ENCODE measurements around the gene LMNA. TPM values are rescaled to one million over a fixed set of nuclear protein-coding genes. Genes with fewer than 3 reads are reported as not detected.

The LMNA gene
- total and polyA plus RNA-seq, 10 of the 15 experiments (the other 5 are each of a cell fraction or from before 2014, with no cell fraction given): 0.42 to 334 (median 81.1) TPM

GRCh38 chr1:156126630-156127534, 12.4 kb downstream of the LMNA start (continued):
- no peak for TF ChIP-seq ZNF274 (IDR thresholded peaks at IDR 0.05; ENCODE audit: insufficient read depth, insufficient read length)
- TF ChIP-seq STAT3 (IDR thresholded peaks at IDR 0.05; ENCODE audit: low read depth, low read length): 0 out of 2 replicates have a peak, but pooled peaks have one; percentile 83
- peak; percentile 79 for TF ChIP-seq SP1 (IDR thresholded peaks at IDR 0.05; ENCODE audit: low read depth, low read length)
- TF ChIP-seq MEF2B (IDR thresholded peaks at IDR 0.05; ENCODE audit: partially characterized antibody, poor library complexity, severe bottlenecking): peak; percentile 75
- peak; percentile 92 for TF ChIP-seq SPI1 (IDR thresholded peaks at IDR 0.05; ENCODE audit: borderline replicate concordance, insufficient read depth, low read depth, low read length)
- TF ChIP-seq CEBPB (IDR thresholded peaks at IDR 0.05; ENCODE audit: borderline replicate concordance in 1 of 2, low read depth in 2 of 2, low read length in 2 of 2): no peak
- 0 out of 2 replicates have a peak, but pooled peaks have one; percentile 14 for TF ChIP-seq HDGF (IDR thresholded peaks at IDR 0.05)
- peak; percentile 60; the same call in 1 of the 2 replicates for TF ChIP-seq CREB1 (IDR thresholded peaks at IDR 0.05; ENCODE audit: low read depth)
- TF ChIP-seq STAT1 (conservative IDR thresholded peaks at IDR 0.05): no peak
- no peak for TF ChIP-seq ZNF622 (IDR thresholded peaks at IDR 0.05)
- no peak for TF ChIP-seq PBX3 (IDR thresholded peaks at IDR 0.05; ENCODE audit: insufficient replicate concordance, low read depth, low read length)
- no peak for TF ChIP-seq KLF5 (IDR thresholded peaks at IDR 0.05; ENCODE audit: partially characterized antibody)
- peak; percentile 65; the same call in 1 of the 2 replicates for TF ChIP-seq JUND (IDR thresholded peaks at IDR 0.05; ENCODE audit: low read depth, low read length)
- no peak for TF ChIP-seq ZBTB40 (IDR thresholded peaks at IDR 0.05; ENCODE audit: borderline replicate concordance)
- peak; percentile 33; the same call in 1 of the 2 replicates for TF ChIP-seq RAD51 (IDR thresholded peaks at IDR 0.05)
- TF ChIP-seq PKNOX1 (IDR thresholded peaks at IDR 0.05): no peak
- no peak for TF ChIP-seq E2F4 (IDR thresholded peaks at IDR 0.05; ENCODE audit: low read depth, low read length)
- peak; percentile 84; the same call in 1 of the 2 replicates for TF ChIP-seq IRF5 (IDR thresholded peaks at IDR 0.05; ENCODE audit: borderline replicate concordance)
- peak; percentile 87 to 97 for TF ChIP-seq EP300 (IDR thresholded peaks at IDR 0.05; ENCODE audit: borderline replicate concordance in 1 of 2, control insufficient read depth in 1 of 2, low read depth in 2 of 2, low read length in 2 of 2)
- no peak for TF ChIP-seq KDM1A (IDR thresholded peaks at IDR 0.05; ENCODE audit: borderline replicate concordance)

Measured in GM12878 (cell line).